Activated CD4-positive, alpha-beta T cell treated with anti-CD3 and anti-CD28 coated beads for 48 hours (primary cell): Measurements from ENCODE around the gene NEURL1B.

ENCODE experiments used
- DNase-seq: peaks from one replicate; pipeline ENCODE4 v3.0.0-alpha.2; 2020

NEURL1B gene

GRCh38 chr5:172740428-172741205 is 99.6 kb downstream of the NEURL1B start:
- no peak for DNase-seq
